DMS79 treated with DMSO at 0.1 percent for 48 hours (cell line): ENCODE results near the gene NFATC3.

Experiments used
- DNase-seq: peaks from one replicate; lab custom pipeline; 2025; lab: John Stamatoyannopoulos, UW

NFATC3 gene

GRCh38 chr16:68073902-68074760 lies 11.0 kb upstream of the NFATC3 start:
- no peak for DNase-seq

DNA sequence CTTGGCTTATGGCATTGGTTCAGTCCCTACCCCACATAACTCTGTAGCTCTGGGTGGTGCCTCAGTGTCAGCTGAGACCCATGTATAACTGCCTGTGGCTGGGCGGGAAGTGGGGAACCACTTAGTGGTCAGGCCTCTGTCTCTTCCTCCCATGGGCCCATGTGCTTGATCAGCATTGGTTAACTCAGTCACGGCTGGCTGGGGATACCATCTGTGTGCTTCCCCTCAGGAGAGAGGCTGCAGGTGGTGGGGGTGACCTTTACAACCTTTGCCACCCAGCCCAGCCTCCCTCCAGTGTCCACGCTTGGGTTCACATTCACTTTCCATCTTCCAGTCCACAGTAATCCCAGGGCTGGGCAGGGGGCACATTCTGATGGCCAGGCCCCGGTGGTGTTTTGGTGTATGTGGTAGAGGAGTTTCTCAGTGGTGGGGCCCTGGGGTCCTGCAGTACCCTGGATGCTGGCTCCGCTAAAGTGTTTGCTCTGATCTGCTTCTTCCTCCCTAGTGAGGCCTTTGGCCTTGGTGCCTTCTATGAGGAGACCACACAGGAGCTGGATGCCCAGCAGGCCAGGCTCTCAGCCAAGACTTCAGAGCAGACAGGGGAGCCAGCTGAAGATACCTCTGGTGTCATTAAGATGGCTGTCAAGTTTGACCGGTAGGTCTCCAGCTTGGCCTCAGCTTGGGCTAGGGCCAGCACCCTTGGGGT lies 10.2 kb upstream of the NFATC3 start:
- DNase-seq, result no peak

GRCh38 chr16:68075980-68076379 lies 9.2 kb upstream of the NFATC3 start:
- no peak for DNase-seq

- DNase-seq, result no peak
Observed at GRCh38 chr16:68076560-68076959, 8.6 kb upstream of the NFATC3 start.

GRCh38 chr16:68077866-68078700 lies 7.1 kb upstream of the NFATC3 start:
- DNase-seq, result no peak

DNA sequence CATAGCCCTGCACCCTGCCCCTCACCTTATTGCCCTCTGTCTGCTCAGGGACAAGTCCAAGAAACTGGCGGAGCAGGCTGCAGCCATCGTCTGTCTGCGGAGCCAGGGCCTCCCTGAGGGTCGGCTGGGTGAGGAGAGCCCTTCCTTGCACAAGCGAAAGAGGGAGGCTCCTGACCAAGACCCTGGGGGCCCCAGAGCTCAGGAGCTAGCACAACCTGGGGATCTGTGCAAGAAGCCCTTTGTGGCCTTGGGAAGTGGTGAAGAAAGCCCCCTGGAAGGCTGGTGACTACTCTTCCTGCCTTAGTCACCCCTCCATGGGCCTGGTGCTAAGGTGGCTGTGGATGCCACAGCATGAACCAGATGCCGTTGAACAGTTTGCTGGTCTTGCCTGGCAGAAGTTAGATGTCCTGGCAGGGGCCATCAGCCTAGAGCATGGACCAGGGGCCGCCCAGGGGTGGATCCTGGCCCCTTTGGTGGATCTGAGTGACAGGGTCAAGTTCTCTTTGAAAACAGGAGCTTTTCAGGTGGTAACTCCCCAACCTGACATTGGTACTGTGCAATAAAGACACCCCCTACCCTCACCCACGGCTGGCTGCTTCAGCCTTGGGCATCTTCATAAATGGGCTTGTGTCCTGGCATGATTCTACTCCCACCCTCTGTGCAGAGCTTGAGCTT lies 6.3 kb upstream of the NFATC3 start:
- DNase-seq, result no peak

GRCh38 chr16:68079376-68079625 lies 5.9 kb upstream of the NFATC3 start:
- DNase-seq, result no peak

DNA sequence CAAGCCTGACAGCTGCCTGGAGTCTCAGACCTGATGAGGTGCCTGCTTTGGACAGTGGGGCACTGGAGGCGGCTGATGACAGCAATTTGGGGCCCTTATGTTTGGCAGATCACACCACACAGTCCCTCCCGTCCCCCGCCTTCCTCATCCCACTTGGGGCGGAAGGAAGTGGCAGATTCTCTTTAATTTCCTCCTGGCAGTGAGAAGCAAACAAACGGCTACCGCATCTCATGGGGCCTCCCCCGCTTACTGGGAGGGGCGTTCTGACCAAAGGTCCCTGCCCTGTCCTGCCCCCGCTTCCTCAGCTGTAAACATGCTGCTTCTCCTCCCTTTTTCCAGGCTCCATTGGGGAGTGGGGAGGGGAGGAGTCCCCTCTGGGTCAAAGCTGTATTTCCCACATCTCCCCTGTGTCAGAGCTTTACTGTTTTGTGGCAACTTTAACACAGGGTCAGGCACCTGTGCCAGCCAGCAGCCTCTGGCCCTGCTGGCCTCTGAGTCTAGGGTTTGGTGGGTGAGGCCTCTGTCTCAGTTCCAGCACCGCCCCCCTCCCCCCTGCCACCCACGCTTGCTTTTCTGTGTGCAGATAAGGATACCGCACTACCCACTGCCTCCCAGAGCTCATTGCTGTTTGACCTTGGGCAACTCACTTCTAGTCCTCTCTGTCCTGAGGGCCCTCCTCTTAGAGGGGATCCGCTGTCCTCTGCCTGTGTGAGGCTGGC lies 5.4 kb upstream of the NFATC3 start:
- no peak for DNase-seq

- DNase-seq, result no peak
Observed at GRCh38 chr16:68081861-68082628, 3.1 kb upstream of the NFATC3 start.

DNA sequence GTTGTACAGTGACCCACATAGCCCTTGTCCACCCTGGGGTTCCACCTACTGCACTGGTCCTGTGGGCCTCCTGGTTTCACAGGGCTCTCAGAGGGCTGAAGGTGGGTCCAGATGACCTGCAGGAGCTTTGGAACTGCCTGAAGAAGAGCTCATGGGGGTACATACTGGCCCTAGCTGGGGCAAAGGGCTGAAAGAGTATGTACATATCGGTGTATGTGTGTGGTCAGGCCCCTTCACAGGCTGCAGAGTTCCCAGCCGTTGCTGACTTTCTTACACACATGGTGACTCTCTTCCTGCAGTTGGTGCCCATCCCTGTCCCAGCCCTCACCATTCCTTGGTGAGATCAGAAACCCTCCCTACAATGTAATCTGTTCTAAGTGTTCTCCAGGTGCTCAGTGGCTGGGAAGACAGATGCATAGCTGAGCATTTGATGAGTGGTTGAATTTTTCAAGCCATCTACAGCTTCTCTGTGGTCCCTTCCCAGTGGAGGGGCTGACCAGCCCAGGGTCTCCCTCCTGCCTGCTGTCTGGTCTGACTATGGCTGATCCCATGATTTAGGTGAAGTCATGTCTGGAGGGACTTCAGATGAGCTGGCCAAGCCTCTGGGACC lies 2.4 kb upstream of the NFATC3 start:
- DNase-seq, result no peak

GRCh38 chr16:68083239-68083781 lies 1.9 kb upstream of the NFATC3 start:
- no peak for DNase-seq

DNA sequence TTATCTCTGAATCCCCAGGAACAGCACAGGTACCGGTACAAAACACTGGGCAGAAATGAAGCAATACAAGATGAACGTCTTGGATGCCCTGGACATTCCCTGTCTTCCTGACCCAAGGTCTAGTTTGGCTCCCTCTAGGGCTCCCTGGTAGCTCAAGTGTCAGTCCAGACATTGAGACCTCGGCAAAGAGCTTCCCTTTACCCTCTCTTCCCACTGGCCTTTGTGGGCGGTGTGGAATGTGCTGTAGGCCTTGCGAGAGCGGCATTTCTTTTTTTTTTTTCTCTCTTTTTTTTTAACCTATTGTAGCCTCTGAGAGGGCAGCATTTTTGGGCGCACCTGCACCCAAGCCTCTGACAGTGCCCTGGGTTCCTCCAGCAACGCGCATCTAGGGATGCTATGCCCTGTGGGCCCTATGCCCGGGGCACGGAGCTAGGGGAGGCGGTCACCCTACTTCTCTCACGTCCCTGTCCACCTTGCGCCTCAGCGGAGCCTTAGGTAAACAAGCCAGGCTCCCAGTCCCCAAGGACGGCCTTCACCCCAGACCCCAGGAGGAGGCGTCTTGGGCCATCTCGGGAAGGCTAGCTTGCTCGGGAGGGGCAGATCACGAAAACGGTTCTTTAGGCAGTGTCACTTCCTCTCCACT lies 1.2 kb upstream of the NFATC3 start:
- no peak for DNase-seq

DNA sequence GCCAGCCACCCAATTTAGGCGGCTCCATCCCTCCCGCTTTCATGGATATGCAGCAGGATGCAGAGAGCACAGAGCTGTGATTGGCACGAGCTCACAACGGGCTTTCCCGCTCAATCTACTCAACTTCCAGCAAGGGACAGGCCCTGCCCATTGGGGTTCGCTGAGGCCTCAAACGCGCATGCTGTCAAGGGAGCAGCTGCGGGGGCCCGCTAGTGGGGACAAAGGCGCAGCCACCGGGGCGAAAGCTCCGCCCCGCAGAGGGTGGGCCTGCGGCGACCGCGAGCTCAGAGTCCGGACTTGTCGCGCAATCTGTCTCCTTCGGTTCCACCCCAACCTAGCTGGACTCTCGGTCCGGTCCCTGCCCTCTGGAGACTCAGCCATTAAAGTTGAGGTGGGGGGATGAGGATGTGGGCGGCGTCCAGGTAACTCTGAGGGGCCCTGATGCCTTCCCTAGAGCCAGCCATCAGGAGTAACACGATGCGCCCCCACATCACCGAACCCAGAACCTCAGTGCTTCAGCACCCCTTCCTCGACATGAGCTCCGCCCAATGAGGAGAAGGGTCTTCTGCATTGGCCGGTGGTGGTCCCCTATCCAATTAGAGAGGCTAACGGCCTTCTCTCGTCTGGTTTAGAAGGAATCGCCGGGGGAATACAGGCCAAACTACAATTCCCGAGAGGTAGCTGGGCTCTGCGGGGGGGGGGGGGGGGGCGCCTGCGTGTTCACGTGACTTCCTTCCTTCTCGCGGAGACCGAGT lies 489 bp upstream of the NFATC3 start:
- peak; percentile 69 for DNase-seq

- DNase-seq, result peak; percentile 18
Observed at GRCh38 chr16:68086336-68086841, 1.2 kb downstream of the NFATC3 start.

GRCh38 chr16:68086860-68087268 lies 1.7 kb downstream of the NFATC3 start:
- no peak for DNase-seq

- no peak for DNase-seq
Observed at GRCh38 chr16:68087688-68088087, 2.5 kb downstream of the NFATC3 start.

DNA sequence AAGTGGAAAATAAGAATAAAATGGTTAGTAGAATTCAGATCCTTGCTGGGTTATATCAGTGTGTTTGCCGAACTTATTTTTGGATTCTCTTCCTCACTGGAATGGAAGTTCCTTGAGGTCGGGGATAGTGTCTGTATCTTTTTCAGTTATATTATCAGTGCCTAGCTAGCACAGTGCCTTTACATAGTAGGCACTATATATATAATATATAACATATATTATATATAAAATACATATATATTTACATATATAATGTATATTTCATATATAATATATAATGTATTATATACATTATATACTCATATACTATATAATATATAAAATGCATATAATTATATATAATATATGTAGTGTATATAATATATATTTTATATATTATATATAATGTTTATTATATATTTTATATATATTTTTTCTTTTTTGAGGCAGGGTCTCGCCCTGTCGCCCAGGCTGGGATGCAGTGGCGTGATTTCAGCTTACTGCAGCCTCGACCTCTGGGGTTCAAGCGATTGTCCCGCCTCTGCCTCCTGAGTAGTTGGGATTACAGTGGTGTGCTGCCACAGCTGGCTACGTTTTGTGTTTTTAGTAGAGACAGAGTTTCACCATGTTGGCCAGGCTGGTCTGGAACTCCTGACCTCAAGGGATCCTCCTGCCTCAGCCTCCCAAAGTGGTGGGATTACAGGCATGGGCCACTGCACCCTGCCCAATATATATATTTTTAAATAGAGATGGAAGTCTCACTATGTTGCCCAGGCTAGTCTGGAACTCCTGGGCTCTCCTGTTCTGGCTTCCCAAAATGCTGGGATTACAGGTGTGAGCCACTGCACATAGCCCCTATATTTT lies 3.2 kb downstream of the NFATC3 start:
- no peak for DNase-seq

DNA sequence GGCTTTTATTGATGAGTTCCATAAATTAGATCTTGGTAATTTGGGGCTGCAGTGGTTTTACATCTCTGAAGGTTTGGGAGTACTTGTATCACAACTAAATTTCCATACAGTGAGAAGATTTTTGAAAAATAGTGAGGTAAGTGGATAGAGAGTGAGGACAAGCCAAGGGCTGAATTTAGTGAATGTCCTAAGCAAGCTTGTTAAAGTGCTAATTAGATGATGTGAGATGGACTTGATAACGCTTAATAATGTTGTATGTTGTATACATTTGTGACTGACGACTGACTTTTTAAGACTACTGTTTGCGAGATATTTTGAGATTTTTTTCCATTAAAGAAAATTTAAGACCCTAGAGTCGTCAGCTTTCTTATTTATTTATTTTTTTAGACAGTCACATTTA lies 3.9 kb downstream of the NFATC3 start:
- no peak for DNase-seq
